Heart right ventricle (tissue), 16 donors: ENCODE results near the gene MID2. TPM values are rescaled to one million over a fixed set of nuclear protein-coding genes. Genes with fewer than 3 reads are reported as not detected.
"Not testable (repeated sequence)": the region's sequence is repeated elsewhere in the genome, so short reads cannot be mapped to it uniquely, and the experiment has no call there.

ENCODE experiments used
- ATAC-seq, 8 donors: fragments of 200-7000 bp; cut with Tn5 transposase; one replicate each; pipeline ENCODE4 v1.9.1; 2020; ENCODE audit warnings: mild to moderate bottlenecking in 8 of 8, moderate library complexity in 8 of 8, moderate number of reproducible peaks in 1 of 8
- DNase-seq, 2 donors: peaks; one replicate each; pipeline ENCODE4 v3.0.0-alpha.2; 2020
- H3K27ac ChIP-seq, 10 donors: fragments of 200-600 bp; sonication (generic) in 2 of 10; one replicate each; pipeline versions ENCODE4 v1.5.0 to v1.8.0; 2020 to 2022; ENCODE audit warnings: mild to moderate bottlenecking in 3 of 10
- H3K27me3 ChIP-seq, 7 donors: fragments of 200-600 bp; one replicate each; pipeline ENCODE4 v1.8.0; 2021 to 2022; ENCODE audit warnings: mild to moderate bottlenecking in 2 of 7
- H3K36me3 ChIP-seq, 9 donors: fragments of 200-600 bp; sonication (generic) in 1 of 9; one replicate each; pipeline versions ENCODE4 v1.5.0 to v1.8.0; 2020 to 2022; ENCODE audit warnings: mild to moderate bottlenecking in 2 of 9
- H3K4me1 ChIP-seq, 9 donors: fragments of 200-600 bp; sonication (generic) in 1 of 9; one replicate each; pipeline versions ENCODE4 v1.5.0 to v1.8.0; 2020 to 2022; ENCODE audit warnings: mild to moderate bottlenecking in 4 of 9
- H3K4me3 ChIP-seq, 10 donors: fragments of 200-600 bp; sonication (generic) in 2 of 10; one replicate each; pipeline versions ENCODE4 v1.5.0 to v1.8.0; 2020 to 2022; ENCODE audit warnings: mild to moderate bottlenecking in 7 of 10, moderate library complexity in 2 of 10
- H3K9me3 ChIP-seq, 11 donors: fragments of 200-600 bp in 10 of 11; sonication (generic) in 2 of 11; one replicate each; pipeline versions ENCODE4 v1.5.0 to v1.8.0; 2013 to 2022; ENCODE audit warnings: mild to moderate bottlenecking in 2 of 11, control low read depth in 1 of 11, moderate library complexity in 1 of 11
- WGBS, 2 donors: extraction: QIAGEN DNeasy Blood & Tissue Kit; methylation state at CpG; one replicate each; pipeline ENCODE4 v1.1.7; 2013; ENCODE audit warnings: inconsistent platforms in 1 of 2; 5-methylcytosine and 5-hydroxymethylcytosine counted together
- intact Hi-C, 10 donors: fragments of 100-400 bp; cut with DNase I; formaldehyde crosslinking; loops; one replicate each; pipeline versions ENCODE4 v1.11.1 to v1.14.2; 2022
- polyA plus RNA-seq, 2 donors: library from polyadenylated mRNA; stranded (reverse); fragments of 200-250 nt; gene quantifications; one replicate each; pipeline ENCODE4 v1.2.3, GENCODE V29; 2013
- total RNA-seq, 10 donors: library from RNA; stranded (reverse); fragmentation: NEBNext Ultra II Directional in 3 of 10; extraction: Animal tissue kit (Norgen Biotek cat#: 25700) in 3 of 10; gene quantifications; one replicate each; pipeline versions ENCODE4 v1.2.1 to v1.2.4, GENCODE V29; 2021 to 2023
- TF ChIP-seq, protein P1 (sequence below), 9 donors: fragments of 200-600 bp; sonication (generic) in 2 of 9; IDR thresholded peaks; one replicate each; pipeline versions ENCODE4 v1.5.0 to v1.8.0; 2021 to 2022; ENCODE audit warnings: antibody characterized with exemption in 9 of 9, mild to moderate bottlenecking in 5 of 9, moderate library complexity in 1 of 9
- donor health status: Arrhythmogenic right ventricular cardiomyopathy.
- donor health status: ischemic (EF 13 %, LVEDD 7.1; RV severe dilation, severe dysfunction).
- donor health status: healthy with polysubstance abuse.
- donor health status: DM: no; HTN: yes; CAD: no.
- donor health status: DM: no; HTN: no; CAD: no.
- donor health status: ischemic (EF 25% LVEDD 6.9; RV normal size, moderate dysfunction).
- donor health status: ischemic (EF 25% LVEDD 5.7; RV mildly dilated, moderate dysfunction).
- donor health status: healthy.
- donor health status: DM: yes; HTN: yes; CAD: no.
- donor health status: Ischemic cardiomyopathy.
- donor health status: ischemic (EF 35%, LVEDD 5.7; RV mildly dilated, moderate dysfunction).
- donor health status: nonischemic (EF 11% LVEDD 7.7; RV severe dilation, severe dysfunction).
- donor health status: DM: yes; HTN: yes; CAD: no.
- donor health status: PGD.
- donor health status: ischemic (EF 29% LVEDD 5.4; RV normal size, mild dysfunction).
- donor health status: nonischemic (EF 23%, LVEDD 6.1; RV moderate dilation, normal function).

MID2 gene
- total and polyA plus RNA-seq, 12 donors, result 0.51 to 10.7 (median 4.8) TPM

DNA sequence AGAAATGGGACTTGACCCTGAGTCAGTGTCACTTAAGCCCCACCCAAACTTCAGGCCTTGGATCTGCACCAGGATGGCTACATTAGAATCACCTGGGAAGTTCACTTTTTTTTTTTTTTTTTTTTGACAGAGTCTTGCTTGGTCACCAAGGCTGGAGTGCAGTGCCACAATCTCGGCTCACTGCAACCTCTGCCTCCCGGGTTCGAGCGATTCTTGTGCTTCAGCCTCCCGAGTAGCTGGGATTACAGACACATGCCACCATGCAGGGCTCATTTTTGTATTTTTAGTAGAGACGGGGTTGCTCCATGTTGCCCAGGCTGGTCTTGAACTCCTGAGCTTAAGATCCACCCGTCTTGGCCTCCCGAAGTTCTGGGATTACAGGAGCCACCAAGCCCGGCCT is 45.1 kb upstream of the MID2 start:
- no peaks in the 10 kb centered on the region for H3K36me3 ChIP-seq
- intact Hi-C loops, result loop anchor here in 1 of 10 donors (10.0 kb wide), 1 partner anchor 114 kb away; no protein-coding TSS in a partner anchor
- TF ChIP-seq, protein P1, sequence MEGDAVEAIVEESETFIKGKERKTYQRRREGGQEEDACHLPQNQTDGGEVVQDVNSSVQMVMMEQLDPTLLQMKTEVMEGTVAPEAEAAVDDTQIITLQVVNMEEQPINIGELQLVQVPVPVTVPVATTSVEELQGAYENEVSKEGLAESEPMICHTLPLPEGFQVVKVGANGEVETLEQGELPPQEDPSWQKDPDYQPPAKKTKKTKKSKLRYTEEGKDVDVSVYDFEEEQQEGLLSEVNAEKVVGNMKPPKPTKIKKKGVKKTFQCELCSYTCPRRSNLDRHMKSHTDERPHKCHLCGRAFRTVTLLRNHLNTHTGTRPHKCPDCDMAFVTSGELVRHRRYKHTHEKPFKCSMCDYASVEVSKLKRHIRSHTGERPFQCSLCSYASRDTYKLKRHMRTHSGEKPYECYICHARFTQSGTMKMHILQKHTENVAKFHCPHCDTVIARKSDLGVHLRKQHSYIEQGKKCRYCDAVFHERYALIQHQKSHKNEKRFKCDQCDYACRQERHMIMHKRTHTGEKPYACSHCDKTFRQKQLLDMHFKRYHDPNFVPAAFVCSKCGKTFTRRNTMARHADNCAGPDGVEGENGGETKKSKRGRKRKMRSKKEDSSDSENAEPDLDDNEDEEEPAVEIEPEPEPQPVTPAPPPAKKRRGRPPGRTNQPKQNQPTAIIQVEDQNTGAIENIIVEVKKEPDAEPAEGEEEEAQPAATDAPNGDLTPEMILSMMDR (IDR thresholded peaks at IDR 0.05), result no peak
- no peak for ATAC-seq
- no peak overlapping the region for H3K4me3 ChIP-seq
- no peak for DNase-seq
- H3K27me3 ChIP-seq, result peaks cover 0 to 38% (median 0%) of the 10 kb centered on the region in 7 donors
- H3K9me3 ChIP-seq, result no peaks in the 10 kb centered on the region
- 95 to 96% methylated on average over 9 of the region's 9 CpGs for WGBS, 2 donors
- no peak overlapping the region for H3K27ac ChIP-seq
- peaks cover 0 to 15% (median 4%) of the 10 kb centered on the region in 9 donors for H3K4me1 ChIP-seq

DNA sequence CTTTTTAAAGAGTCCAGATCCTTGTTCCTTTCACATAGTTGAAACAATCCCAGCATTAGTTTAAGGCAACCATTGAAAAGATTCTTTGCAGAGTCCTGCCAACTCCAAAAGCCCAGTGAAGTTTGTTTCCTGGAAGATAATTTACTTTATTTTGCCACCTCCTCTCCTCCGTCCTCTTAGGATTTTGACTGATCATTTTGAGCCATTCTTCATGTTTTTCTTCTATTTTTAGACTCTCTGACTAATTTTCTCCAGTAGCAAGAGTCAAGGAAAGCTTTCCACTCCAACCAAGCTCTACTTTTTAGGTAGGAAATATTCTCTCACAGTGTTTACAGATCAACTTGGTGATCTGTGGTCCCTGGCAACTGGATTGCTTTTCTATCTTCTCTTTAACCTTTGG is 37.8 kb upstream of the MID2 start:
- TF ChIP-seq, protein P1 (IDR thresholded peaks at IDR 0.05), result no peak
- no peaks in the 10 kb centered on the region for H3K36me3 ChIP-seq
- peak in 1 of 8 donors; percentile 16 for ATAC-seq
- peaks cover 0 to 68% (median 0%) of the 10 kb centered on the region in 7 donors for H3K27me3 ChIP-seq
- peaks cover 0 to 5% (median 0%) of the 10 kb centered on the region in 9 donors for H3K4me1 ChIP-seq
- H3K9me3 ChIP-seq, result no peaks in the 10 kb centered on the region
- intact Hi-C loops, result loop anchor here in 1 of 10 donors (10.0 kb wide), 1 partner anchor 107 kb away; no protein-coding TSS in a partner anchor
- no peak overlapping the region for H3K4me3 ChIP-seq
- WGBS, 2 donors, result 21 to 53% methylated on average over 1 of the region's 1 CpG
- no peak for DNase-seq
- H3K27ac ChIP-seq, result no peak overlapping the region

DNA sequence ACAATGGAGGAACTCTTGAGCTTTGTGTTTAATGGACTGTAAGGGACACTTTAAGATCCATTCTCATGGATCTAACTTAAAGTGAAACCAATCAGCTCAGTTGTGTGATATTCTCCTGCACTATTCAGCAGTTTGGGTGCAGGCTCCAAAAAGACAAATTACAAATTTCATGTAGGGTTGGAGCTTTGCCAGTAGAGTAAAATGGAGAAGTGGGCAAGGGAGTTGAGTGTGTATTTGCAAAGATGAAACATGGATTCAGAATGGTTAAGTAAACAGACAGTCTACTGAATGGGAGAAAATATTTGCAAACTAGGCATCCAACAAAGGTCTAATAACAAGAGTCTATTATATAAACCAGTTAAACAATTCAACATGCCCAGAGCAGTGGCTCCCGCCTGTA is 21.2 kb upstream of the MID2 start:
- peaks cover 0 to 20% (median 0%) of the 10 kb centered on the region in 11 donors for H3K9me3 ChIP-seq
- H3K4me3 ChIP-seq, result no peak overlapping the region
- no peaks in the 10 kb centered on the region for H3K4me1 ChIP-seq
- no peaks in the 10 kb centered on the region for H3K36me3 ChIP-seq
- 90 to 93% methylated on average over 1 of the region's 1 CpG for WGBS, 2 donors
- ATAC-seq (no peak), DNase-seq (no peak)
- TF ChIP-seq, protein P1 (IDR thresholded peaks at IDR 0.05), result no peak
- H3K27ac ChIP-seq, result no peak overlapping the region
- intact Hi-C loops, result no loop called here
- peaks cover 0 to 60% (median 0%) of the 10 kb centered on the region in 7 donors for H3K27me3 ChIP-seq

DNA sequence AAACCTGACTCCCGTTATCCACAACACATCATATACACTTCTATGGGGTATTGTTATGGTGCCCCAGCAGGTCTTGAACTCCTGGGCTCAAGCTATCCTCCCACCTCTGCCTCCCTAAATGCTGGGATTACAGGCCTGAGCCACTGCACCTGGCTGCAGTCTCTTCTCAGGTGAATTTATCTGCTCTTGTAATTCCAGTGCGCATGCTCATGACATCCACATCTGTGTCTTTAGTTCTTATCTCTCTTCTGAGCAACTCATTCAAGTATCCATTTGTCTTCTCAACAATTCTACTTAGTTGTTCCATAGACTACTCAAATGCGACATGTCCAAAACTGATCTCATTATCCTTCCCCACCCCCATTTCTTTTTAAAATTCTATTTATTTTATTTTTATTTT is 20.5 kb upstream of the MID2 start:
- Histone ChIP-seq H3K36me3 (no peaks in the 10 kb centered on the region), H3K27ac (no peak overlapping the region), H3K4me3 (no peak overlapping the region), H3K4me1 (no peaks in the 10 kb centered on the region), H3K27me3 (peaks cover 0 to 58% (median 0%) of the 10 kb centered on the region in 7 donors), H3K9me3 (peaks cover 0 to 20% (median 0%) of the 10 kb centered on the region in 11 donors)
- intact Hi-C loops, result no loop called here
- DNase-seq, result no peak
- 89 to 93% methylated on average over 3 of the region's 3 CpGs for WGBS, 2 donors
- ATAC-seq, result no peak
- TF ChIP-seq, protein P1 (IDR thresholded peaks at IDR 0.05), result no peak

DNA sequence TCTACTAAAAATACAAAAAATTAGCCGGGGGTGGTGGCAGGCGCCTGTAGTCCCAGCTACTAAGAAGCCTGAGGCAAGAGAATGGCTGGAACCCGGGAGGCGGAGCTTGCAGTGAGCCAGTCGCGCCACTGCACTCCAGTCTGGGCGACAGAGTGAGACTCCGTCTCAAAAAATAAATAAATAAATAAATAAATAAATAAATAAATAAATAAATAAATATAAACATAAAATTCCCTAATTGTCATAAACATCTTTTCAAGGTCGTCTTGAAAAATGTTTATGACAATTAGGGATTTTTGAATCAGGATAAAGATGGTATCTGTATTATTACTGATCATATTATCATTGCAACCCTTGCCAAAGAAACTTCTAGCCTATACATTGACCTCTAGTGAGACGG is 15.6 kb upstream of the MID2 start:
- ATAC-seq, H3K4me3 ChIP-seq, intact Hi-C loops, H3K4me1 ChIP-seq, H3K9me3 ChIP-seq, H3K27ac ChIP-seq, DNase-seq, H3K36me3 ChIP-seq: not testable (repeated sequence)
- peaks cover 0 to 65% (median 0%) of the 10 kb centered on the region in 7 donors for H3K27me3 ChIP-seq
- WGBS, 2 donors, result 91 to 96% methylated on average over 8 to 10 of the region's 10 CpGs
